Dermis lymphatic vessel endothelial cell (primary cell): ENCODE measurements around the gene CCL28. TPM values are rescaled to one million over a fixed set of nuclear protein-coding genes. Genes with fewer than 3 reads are reported as not detected.

ENCODE experiments used
- total RNA-seq: library from RNA; depleted of rRNA; stranded (reverse); fragments of >200 nt; gene quantifications from 2 replicates; pipeline ENCODE4 v1.2.1, GENCODE V29; 2014

Gene CCL28
- 1.3 and 2.4 TPM in 2 replicates for total RNA-seq

GRCh38 chr5:43412156-43412555, at the start of gene CCL28:
Gene CCL28, minus strand, starts transcription at chr5:43412391. Its CDS starts 75 bp downstream, at chr5:43412316.

Other genes starting within 250 kb of the CCL28 start
- under 0.01 and 0.09 TPM in 2 replicates for gene NIM1K, start 220.2 kb downstream of the CCL28 start, total RNA-seq
- 30.9 and 31.2 TPM in 2 replicates for gene HMGCS1, start 99.0 kb downstream of the CCL28 start, total RNA-seq
- 6.2 and 10.2 TPM in 2 replicates for gene TMEM267, start 71.5 kb upstream of the CCL28 start, total RNA-seq
- gene C5orf34, start 102.8 kb upstream of the CCL28 start, total RNA-seq = 1.3 and 1.5 TPM in 2 replicates
- gene PAIP1, start 144.7 kb upstream of the CCL28 start, total RNA-seq = 79.9 and 93.7 TPM in 2 replicates
- gene NNT, start 190.8 kb upstream of the CCL28 start, total RNA-seq = 80.8 and 89.1 TPM in 2 replicates